GM23338 (cell line): Measurements from ENCODE around the gene CD247. TPM values are rescaled to one million over a fixed set of nuclear protein-coding genes. Genes with fewer than 3 reads are reported as not detected.

Experiments used
- ATAC-seq: fragments of 200-7000 bp; cut with Tn5 transposase; 3 replicates; pipeline ENCODE4 v1.9.1; 2020
- DNase-seq: peaks from one replicate; pipeline ENCODE4 v3.0.0-alpha.2; 2015; ENCODE audit warnings: low spot score
- H2AFZ ChIP-seq: fragments of 200-600 bp; sonication (generic); 2 replicates; pipeline ENCODE4 v1.8.0; 2016; ENCODE audit warnings: antibody characterized with exemption, mild to moderate bottlenecking, moderate library complexity
- H3F3A ChIP-seq: fragments of 200-600 bp; sonication (generic); replicated peaks from 2 replicates; pipeline ENCODE4 v1.8.0; 2017; ENCODE audit warnings: antibody characterized with exemption, mixed run types, low read depth
- H3K27ac ChIP-seq: fragments of 200-600 bp; sonication (generic); 2 replicates; pipeline ENCODE4 v1.6.1; 2016; ENCODE audit warnings: low read depth
- H3K27me3 ChIP-seq: fragments of 200-600 bp; sonication (generic); 2 replicates; pipeline ENCODE4 v1.8.0; 2016; ENCODE audit warnings: mild to moderate bottlenecking, mixed run types, moderate library complexity; ENCODE audit not compliant: insufficient read depth
- H3K36me3 ChIP-seq: fragments of 200-600 bp; sonication (generic); 2 replicates; pipeline ENCODE4 v1.8.0; 2016; ENCODE audit warnings: mild to moderate bottlenecking; ENCODE audit not compliant: insufficient read depth
- H3K4me1 ChIP-seq: fragments of 200-600 bp; sonication (generic); 2 replicates; pipeline ENCODE4 v1.8.0; 2016; ENCODE audit warnings: mild to moderate bottlenecking, moderate library complexity; ENCODE audit not compliant: insufficient read depth
- H3K4me2 ChIP-seq: fragments of 200-600 bp; sonication (generic); 2 replicates; pipeline ENCODE4 v1.7.1; 2017; ENCODE audit warnings: mixed run types
- H3K4me3 ChIP-seq: fragments of 200-600 bp; sonication (generic); 2 replicates; pipeline ENCODE4 v1.6.1; 2016; ENCODE audit warnings: mixed run types
- H3K79me2 ChIP-seq: fragments of 200-600 bp; sonication (generic); replicated peaks from 2 replicates; pipeline ENCODE4 v1.8.0; 2017; ENCODE audit warnings: mild to moderate bottlenecking; ENCODE audit not compliant: insufficient read depth
- H3K9me2 ChIP-seq: fragments of 200-600 bp; sonication (generic); 2 replicates; pipeline ENCODE4 v1.8.0; 2017; ENCODE audit not compliant: insufficient read depth
- H4K20me1 ChIP-seq: fragments of 200-600 bp; sonication (generic); replicated peaks from 2 replicates; pipeline ENCODE4 v1.8.0; 2017; ENCODE audit warnings: mild to moderate bottlenecking; ENCODE audit not compliant: insufficient read depth
- H3K27ac Mint-ChIP-seq: 2 replicates; pipeline ENCODE4 v1.8.0; 2020; ENCODE audit warnings: inconsistent platforms, mild to moderate bottlenecking, moderate library complexity, mixed read lengths
- H3K27me3 Mint-ChIP-seq: 3 replicates; pipeline ENCODE4 v1.8.0; 2022; ENCODE audit warnings: low read depth, mild to moderate bottlenecking, moderate library complexity, mixed read lengths, inconsistent platforms; ENCODE audit not compliant: insufficient read depth, poor library complexity
- H3K36me3 Mint-ChIP-seq: 3 replicates; pipeline ENCODE4 v1.8.0; 2021; ENCODE audit warnings: low read depth, mild to moderate bottlenecking, inconsistent platforms, moderate library complexity, mixed read lengths
- H3K4me1 Mint-ChIP-seq: 3 replicates; pipeline ENCODE4 v1.8.0; 2020; ENCODE audit warnings: mild to moderate bottlenecking, inconsistent platforms, mixed read lengths
- H3K4me3 Mint-ChIP-seq: 3 replicates; pipeline ENCODE4 v1.8.0; 2021; ENCODE audit warnings: moderate library complexity, mild to moderate bottlenecking, inconsistent platforms, mixed read lengths
- H3K9me3 Mint-ChIP-seq: 3 replicates; pipeline ENCODE4 v1.8.0; 2020; ENCODE audit warnings: moderate library complexity, mild to moderate bottlenecking, inconsistent platforms, mixed read lengths
- CTCF ChIP-seq, 2 experiments: fragments of 200-600 bp in 1 of 2; sonication (generic) in 1 of 2; conservative IDR thresholded peaks; 2 replicates each; pipeline versions ENCODE4 v1.5.1 to v1.6.1; 2016 to 2017; ENCODE audit warnings: antibody characterized with exemption in 2 of 2, low read depth in 2 of 2, mild to moderate bottlenecking in 2 of 2, moderate library complexity in 1 of 2
- EZH2 ChIP-seq: fragments of 200-600 bp; sonication (generic); IDR thresholded peaks from one replicate; pipeline ENCODE4 v1.8.0; 2017; ENCODE audit warnings: antibody characterized with exemption, mild to moderate bottlenecking, low read depth; ENCODE audit not compliant: unreplicated experiment
- EZH2phosphoT487 ChIP-seq: fragments of 200-600 bp; sonication (generic); IDR thresholded peaks from one replicate; pipeline ENCODE4 v1.8.1; 2018; ENCODE audit warnings: antibody characterized with exemption; ENCODE audit not compliant: unreplicated experiment
- JUNB ChIP-seq: IDR thresholded peaks from one replicate; pipeline ENCODE4 v1.6.1; 2016; ENCODE audit warnings: antibody characterized with exemption; ENCODE audit not compliant: unreplicated experiment
- REST ChIP-seq: IDR thresholded peaks from one replicate; pipeline ENCODE4 v1.6.1; 2018; ENCODE audit warnings: antibody characterized with exemption; ENCODE audit not compliant: unreplicated experiment
- ZNF114 ChIP-seq: fragments of 250-450 bp; sonication (Bioruptor Pico); IDR thresholded peaks from 2 replicates; pipeline ENCODE4 v1.5.0; 2020; ENCODE audit warnings: mild to moderate bottlenecking, moderate library complexity
- polyA plus RNA-seq: library from polyadenylated mRNA; unstranded; fragments of >200 nt; fragmentation: Nextera tagmentation; extraction: Ambion mirVana; gene quantifications from 2 replicates; pipeline ENCODE4 v1.2.1, GENCODE V29; 2016
- total RNA-seq: library from RNA; depleted of rRNA; stranded (reverse); fragments of >200 nt; shearing (Covaris generic); gene quantifications from 2 replicates; pipeline ENCODE4 v1.2.3, GENCODE V29; 2014

The CD247 gene
- total and polyA plus RNA-seq, 2 experiments from 2014 or later = 1.2 to 1.4 TPM

GRCh38 chr1:167492481-167492910, 25.8 kb downstream of the CD247 start (continued):
- TF ChIP-seq REST (no peak), ZNF114 (CRISPR knock-in tag) (no peak), EZH2phosphoT487 (no peak), EZH2 (no peak), JUNB (no peak)

- H3K27ac Mint-ChIP-seq = no peak overlapping the region
- peaks cover 38% of the 10 kb centered on the region for H3K4me1 Mint-ChIP-seq
- peak; percentile 43 for ATAC-seq
Observed at GRCh38 chr1:167491586-167492461, 26.5 kb downstream of the CD247 start.

More at GRCh38 chr1:167491586-167492461, 26.5 kb downstream of the CD247 start:
- H3K9me3 Mint-ChIP-seq = no peaks in the 10 kb centered on the region
- DNase-seq = peak; percentile 52
- no peaks in the 10 kb centered on the region for H3K27me3 ChIP-seq
- peak overlapping the region; percentile 43; the same call in 1 of the 2 replicates for H3K4me2 ChIP-seq
- no peak overlapping the region for H3K4me3 ChIP-seq
- 0 out of 2 replicates have a peak, but pooled peaks cover 4% of the 10 kb centered on the region for H3K9me2 ChIP-seq
- no peaks in the 10 kb centered on the region for H3K79me2 ChIP-seq
- 0 out of 4 replicates have a peak, but pooled peaks of 1 of the 2 experiments have one; percentile 7 for TF ChIP-seq CTCF (conservative IDR thresholded peaks at IDR 0.05; ENCODE audit: low read depth in 2 of 2)
- no peak for TF ChIP-seq EZH2
- TF ChIP-seq EZH2phosphoT487 = no peak
- TF ChIP-seq ZNF114 (CRISPR knock-in tag) = no peak
- H3K27me3 Mint-ChIP-seq = peaks cover 22% of the 10 kb centered on the region
- H3K27ac ChIP-seq = no peak overlapping the region
- no peaks in the 10 kb centered on the region for H4K20me1 ChIP-seq
- H2AFZ ChIP-seq = peak overlapping the region; percentile 96
- H3K4me3 Mint-ChIP-seq = no peak overlapping the region; the same call in 2 of the 3 replicates
- no peaks in the 10 kb centered on the region for H3K36me3 Mint-ChIP-seq
- H3K36me3 ChIP-seq = no peaks in the 10 kb centered on the region
- H3F3A ChIP-seq = peaks cover 4% of the 10 kb centered on the region; the same call in 1 of the 2 replicates
- peaks cover 32% of the 10 kb centered on the region for H3K4me1 ChIP-seq
